Endothelial cell of umbilical vein (primary cell): Measurements from ENCODE around the gene ARSB.

Experiments used
- CTCF ChIP-seq, 2 donors: IDR thresholded peaks; 1 replicate in 1 of 2; 2 replicates in 1 of 2; pipeline ENCODE4 v1.5.1; 2011; ENCODE audit warnings: low read length in 2 of 2, mild to moderate bottlenecking in 2 of 2, moderate library complexity in 2 of 2, control low read depth in 1 of 2, inconsistent platforms in 1 of 2, low read depth in 1 of 2; ENCODE audit not compliant: insufficient read depth in 1 of 2; ENCODE audit errors: extremely low read depth in 1 of 2
- EZH2 ChIP-seq: IDR thresholded peaks from 2 replicates; pipeline ENCODE4 v1.6.1; 2012; ENCODE audit warnings: borderline replicate concordance, low read depth, mild to moderate bottlenecking, moderate library complexity, low read length, inconsistent platforms; ENCODE audit not compliant: severe bottlenecking
- FOS ChIP-seq: IDR thresholded peaks from 2 replicates; pipeline ENCODE4 v1.6.1; 2011; ENCODE audit warnings: mild to moderate bottlenecking, low read length, moderate library complexity, borderline replicate concordance; ENCODE audit not compliant: insufficient read depth
- GATA2 ChIP-seq: IDR thresholded peaks from 2 replicates; pipeline ENCODE4 v1.7.0; 2011; ENCODE audit warnings: low read depth, mild to moderate bottlenecking, moderate library complexity, mixed read lengths, low read length; ENCODE audit not compliant: insufficient read length, insufficient read depth
- JUN ChIP-seq: IDR thresholded peaks from 2 replicates; pipeline ENCODE4 v1.6.1; 2011; ENCODE audit warnings: borderline replicate concordance, low read depth; ENCODE audit not compliant: insufficient read length, insufficient read depth
- MAX ChIP-seq: IDR thresholded peaks from 2 replicates; pipeline ENCODE4 v1.6.1; 2011; ENCODE audit not compliant: insufficient read depth, insufficient read length
- MYC ChIP-seq: IDR thresholded peaks from one replicate; pipeline ENCODE4 v1.6.1; 2011; ENCODE audit warnings: mild to moderate bottlenecking, low read depth, low read length
- POLR2A ChIP-seq: IDR thresholded peaks from 2 replicates; pipeline ENCODE4 v1.6.1; 2012; ENCODE audit warnings: low read depth, mild to moderate bottlenecking, control low read depth, low read length
- POLR2AphosphoS5 ChIP-seq: IDR thresholded peaks from 2 replicates; pipeline ENCODE4 v1.6.1; 2012; ENCODE audit warnings: low read depth, mild to moderate bottlenecking, control low read depth, low read length, moderate library complexity; ENCODE audit not compliant: insufficient read depth

- TF ChIP-seq MAX (no peak), CTCF (IDR thresholded peaks at IDR 0.05; ENCODE audit: extremely low read depth in 1 of 2, insufficient read depth in 1 of 2, low read depth in 1 of 2, low read length in 2 of 2) (no peak), POLR2A (no peak), EZH2 (no peak), GATA2 (no peak), POLR2AphosphoS5 (no peak), JUN (no peak), MYC (no peak), FOS (no peak)
Measured at GRCh38 chr5:78808380-78808779, 176.7 kb downstream of the ARSB start.
